ENCODE results near the gene RARG.

RARG gene

DNA sequence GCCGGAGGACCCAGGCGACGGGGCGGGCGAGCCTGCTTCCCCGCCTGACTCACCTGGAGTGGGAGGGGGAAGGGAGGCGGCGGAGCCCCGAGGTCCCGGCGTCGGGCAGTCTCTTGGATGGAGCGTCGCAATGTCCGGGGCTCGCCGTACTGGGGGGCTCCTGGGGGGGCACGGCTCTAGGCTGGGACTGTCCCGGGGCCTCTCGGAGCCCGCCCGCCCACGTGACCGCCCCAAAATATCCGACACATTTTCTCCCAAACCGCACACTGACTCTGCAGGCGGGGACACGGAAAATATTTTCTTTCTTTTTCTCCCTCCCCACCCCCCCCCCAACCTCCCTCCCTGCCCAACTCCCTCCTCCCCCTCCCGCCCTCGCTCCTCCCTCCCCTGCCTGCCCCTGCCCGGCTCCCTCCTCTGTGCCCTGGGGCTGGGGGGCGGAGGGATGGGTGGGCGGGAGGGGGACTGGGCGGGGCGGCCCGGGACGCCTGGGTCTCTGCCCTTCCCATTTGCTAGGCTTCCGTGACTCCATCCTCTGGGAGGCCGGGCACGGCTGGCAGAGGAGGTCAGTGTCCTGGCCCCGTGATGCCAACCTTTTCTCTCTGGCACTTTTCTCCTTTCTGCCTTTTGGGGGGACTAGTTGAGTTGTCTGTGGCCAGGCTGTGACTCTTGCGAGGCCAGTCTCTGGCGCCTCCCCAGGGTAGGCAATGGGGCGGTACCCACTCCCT is at the start of gene RARG:
RARG (minus strand) TSS at position 289 of the 725 bp plus-strand sequence. CDS start 4,664 bp downstream, outside the sequence.
- peak; percentile 49 to 60 for DNase-seq (ENCODE audit: low read depth in 2 of 2)

DNA sequence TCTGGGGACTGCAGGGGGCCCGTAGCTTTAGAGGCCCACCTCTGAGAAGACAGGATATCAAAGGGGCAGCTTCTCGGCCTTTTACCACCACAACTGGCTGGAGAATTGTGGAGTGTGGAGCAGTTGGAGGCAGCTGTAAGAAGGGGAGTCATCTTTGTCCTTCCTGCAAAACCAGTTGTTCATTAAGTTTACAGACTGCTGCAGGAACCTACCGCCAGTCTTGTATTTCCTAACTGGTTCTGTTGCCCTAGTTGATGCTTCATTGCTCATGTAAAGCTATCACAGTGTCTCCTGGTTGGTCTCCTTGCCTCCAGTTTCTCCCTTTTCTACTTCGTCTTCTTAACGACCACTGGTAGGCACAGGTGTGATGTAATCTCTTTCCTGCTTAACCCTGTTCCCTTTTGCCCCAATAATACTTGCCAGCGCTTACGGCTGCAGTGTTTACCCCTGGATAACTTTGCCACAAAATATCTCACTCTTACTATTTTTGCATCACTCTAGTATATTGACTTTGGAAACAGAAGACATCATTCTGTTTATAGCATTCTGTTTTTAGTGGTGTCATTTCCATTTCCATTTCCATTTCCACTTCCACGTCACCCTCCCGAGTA is 48.0 kb upstream of the RARG start:
- DNase-seq (ENCODE audit: low read depth in 2 of 2): no peak

DNA sequence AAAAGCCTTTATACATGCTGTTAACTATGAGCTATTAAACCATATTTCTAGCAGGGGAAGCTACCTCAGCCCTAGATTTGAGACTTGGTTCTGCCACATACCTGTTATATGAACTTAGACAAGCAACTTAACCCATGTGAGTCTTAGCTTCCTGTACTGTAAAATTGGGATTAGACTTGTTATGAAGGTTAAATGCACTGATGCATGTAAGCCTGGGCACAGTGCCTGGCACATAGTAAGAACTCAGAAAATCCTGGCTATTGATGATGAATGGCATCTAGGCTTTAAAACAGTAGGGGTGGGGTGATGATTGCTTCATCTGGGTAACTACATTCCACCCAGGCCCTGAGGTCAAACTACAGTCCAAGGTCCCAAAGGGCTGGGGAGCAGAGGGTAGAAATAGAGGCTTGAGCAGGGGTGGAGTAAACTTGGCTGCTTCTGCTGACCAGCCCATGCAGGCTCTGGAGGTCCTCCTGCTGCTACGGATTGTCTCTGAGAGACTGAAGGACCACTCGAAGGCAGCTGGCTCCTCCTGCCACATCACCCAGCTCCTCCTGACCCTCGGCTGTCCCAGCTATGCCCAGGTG is 47.4 kb upstream of the RARG start:
- DNase-seq (ENCODE audit: low read depth in 2 of 2): no peak

- no peak for DNase-seq (ENCODE audit: low read depth in 2 of 2)
These were observed 46.0 kb upstream of the RARG start for GRCh38 chr12:53277981-53278380.

DNA sequence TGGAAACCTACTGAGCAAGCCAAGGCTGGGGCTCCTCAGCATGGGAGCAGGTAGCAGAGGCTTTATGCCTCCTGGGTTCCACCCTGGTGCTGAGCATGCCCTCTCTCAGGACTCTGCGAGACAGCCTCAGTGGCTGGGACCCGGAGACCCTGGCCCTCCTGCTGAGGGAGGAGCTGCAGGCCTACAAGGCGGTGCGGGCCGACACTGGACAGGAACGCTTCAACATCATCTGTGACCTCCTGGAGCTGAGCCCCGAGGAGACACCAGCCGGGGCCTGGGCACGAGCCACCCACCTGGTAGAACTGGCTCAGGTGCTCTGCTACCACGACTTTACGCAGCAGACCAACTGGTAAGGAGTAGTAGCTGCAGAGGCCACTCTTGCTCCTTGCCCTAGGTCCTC is 44.5 kb upstream of the RARG start:
- no peak for DNase-seq (ENCODE audit: low read depth in 2 of 2)

DNA sequence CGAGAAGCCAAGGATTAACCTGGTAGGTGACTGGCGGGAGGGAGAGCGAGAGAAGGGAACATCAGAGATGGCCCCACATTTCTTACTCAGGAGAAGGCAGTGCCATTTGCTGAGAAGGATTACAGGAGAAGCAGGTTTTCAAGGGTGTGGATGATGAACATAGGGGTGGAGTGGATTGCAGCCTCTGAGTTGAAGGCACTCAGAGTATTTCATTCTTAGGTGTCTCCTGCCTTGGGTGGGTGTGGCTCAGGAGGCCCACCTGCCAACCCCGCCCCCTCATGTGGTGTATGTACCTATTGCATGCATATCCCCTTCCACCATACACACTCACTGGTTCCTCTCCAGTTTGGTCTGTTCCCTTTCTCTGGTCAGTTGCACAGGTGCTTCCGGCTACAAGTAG is 42.4 kb upstream of the RARG start:
- DNase-seq (ENCODE audit: low read depth in 2 of 2): no peak

- DNase-seq (ENCODE audit: low read depth in 2 of 2): no peak
These were observed 36.9 kb upstream of the RARG start for GRCh38 chr12:53268630-53269562.

DNA sequence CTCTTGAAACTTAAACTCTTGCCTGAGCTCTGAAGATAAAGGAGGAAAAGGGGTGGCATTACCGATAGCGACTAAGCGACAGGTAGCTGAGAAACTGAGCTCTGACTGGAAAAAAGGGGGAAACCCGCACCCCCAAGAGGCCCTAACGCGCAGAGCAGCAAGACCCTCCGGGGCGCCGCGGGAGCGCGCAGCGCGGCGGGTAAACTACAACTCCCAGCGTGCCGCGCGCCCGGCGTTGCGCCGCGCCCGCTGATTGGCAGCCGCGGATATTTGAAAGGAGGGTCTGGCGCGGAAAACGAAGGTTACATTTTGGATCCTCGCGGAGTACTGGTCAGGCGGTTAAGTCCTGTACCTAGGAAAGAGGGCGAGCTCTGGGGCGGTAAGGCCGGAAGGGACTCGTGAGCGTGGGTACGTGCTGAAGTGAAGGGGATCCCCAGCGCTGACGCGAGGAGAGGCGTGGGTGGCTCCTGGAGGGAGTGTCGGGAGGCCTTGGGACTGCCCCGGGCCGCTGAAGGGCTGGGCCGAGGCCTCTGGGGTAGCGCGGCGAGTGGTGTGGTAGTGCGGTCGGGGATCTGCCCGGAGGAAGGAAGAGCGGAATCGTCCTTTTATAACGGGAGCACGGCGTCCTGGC is 36.1 kb upstream of the RARG start, which contains the start of gene ESPL1:
ESPL1 (plus strand) TSS at position 301 of the 631 bp plus-strand sequence. CDS start 468 bp downstream, outside the sequence.
- DNase-seq (ENCODE audit: low read depth in 2 of 2): peak; percentile 85 to 86

GRCh38 chr12:53267306-53267998 is 35.4 kb upstream of the RARG start:
- DNase-seq (ENCODE audit: low read depth in 2 of 2): peak; percentile 25 to 27

DNA sequence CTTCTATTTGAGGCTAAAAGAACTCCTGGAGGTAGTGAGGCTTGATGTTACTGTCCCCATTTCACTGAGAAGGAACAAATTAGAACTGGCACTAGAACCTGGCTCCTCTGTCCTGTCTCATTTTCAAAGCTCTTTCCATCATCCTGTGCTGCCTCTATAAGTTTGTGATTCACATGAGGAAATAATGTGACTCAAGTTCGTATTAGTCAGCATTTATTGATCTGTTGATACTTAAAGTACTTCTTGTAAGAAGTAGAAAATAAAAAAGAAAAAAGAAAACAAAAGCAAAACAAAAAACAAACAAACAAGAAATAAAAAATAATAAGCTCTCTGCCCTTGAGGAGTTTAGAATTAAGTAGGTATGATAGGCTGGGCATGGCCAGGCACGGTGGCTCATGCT is 33.8 kb upstream of the RARG start:
- DNase-seq (ENCODE audit: low read depth in 2 of 2): no peak

DNA sequence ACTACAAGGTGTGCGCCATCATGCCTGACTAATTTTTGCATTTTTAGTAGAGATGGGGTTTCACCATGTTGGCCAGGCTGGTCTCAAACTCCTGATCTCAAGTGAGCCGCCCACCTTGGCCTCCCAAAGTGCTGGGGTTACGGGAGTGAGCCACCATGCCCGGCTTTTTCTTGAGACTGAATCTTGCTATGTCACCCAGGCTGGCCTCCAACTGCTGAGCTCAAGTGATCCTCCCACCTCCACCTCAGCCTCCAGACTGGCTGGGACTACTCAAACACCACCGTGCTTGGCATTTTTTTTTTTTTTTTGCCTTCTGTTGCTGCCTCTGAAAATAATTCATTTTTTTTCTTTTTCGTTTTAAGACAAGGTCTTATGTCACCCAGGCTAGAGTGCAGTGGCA is 27.9 kb upstream of the RARG start:
- DNase-seq (ENCODE audit: low read depth in 2 of 2): no peak

DNA sequence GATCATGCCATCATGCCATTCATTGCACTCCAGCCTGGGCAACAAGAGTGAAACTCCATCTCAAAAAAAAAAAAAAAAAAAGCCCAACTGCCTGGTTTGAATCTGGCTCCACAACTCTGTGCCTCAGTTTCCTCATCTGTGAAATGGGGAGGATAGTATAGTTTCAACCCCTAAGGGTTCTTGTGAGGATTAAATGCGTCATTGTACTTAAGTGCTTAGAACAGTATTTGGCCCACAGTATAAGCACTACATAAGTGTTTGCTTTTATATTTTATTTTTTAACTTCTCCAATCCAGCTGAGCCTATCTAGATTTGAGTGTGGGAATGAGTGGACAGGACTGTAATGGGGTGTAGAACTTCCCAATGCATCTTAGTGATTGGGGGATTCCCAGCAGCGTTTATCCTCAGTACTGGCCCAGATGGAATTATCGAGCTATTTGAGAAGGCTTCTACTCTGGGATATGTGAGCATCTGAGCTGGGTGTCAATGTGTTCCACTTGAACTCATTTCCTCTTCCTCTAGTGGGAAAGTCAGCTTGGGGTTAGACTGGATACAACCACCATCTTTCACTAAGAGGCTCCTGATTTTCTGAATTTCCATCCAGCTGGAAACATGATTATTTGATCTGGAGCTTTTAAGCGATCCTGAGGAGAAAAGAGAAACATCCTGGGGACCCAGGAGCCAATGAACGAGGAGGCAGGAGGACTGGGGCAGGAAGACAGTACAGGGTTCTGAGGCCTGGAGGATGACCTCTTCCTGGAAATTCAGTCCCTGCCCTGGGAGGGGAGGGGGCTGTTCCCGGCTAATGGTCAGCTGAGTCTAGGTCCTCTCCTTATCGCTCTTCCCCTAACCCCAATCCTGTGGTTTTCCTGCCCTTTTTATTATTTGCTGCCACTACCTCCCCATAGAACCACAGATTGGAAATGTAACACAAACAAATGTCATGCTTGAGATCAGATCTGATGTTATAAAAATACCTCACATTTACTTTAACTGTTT is 26.8 kb upstream of the RARG start:
- DNase-seq (ENCODE audit: low read depth in 2 of 2): no peak

GRCh38 chr12:53255996-53256395 is 24.0 kb upstream of the RARG start:
- DNase-seq (ENCODE audit: low read depth in 2 of 2): no peak

DNA sequence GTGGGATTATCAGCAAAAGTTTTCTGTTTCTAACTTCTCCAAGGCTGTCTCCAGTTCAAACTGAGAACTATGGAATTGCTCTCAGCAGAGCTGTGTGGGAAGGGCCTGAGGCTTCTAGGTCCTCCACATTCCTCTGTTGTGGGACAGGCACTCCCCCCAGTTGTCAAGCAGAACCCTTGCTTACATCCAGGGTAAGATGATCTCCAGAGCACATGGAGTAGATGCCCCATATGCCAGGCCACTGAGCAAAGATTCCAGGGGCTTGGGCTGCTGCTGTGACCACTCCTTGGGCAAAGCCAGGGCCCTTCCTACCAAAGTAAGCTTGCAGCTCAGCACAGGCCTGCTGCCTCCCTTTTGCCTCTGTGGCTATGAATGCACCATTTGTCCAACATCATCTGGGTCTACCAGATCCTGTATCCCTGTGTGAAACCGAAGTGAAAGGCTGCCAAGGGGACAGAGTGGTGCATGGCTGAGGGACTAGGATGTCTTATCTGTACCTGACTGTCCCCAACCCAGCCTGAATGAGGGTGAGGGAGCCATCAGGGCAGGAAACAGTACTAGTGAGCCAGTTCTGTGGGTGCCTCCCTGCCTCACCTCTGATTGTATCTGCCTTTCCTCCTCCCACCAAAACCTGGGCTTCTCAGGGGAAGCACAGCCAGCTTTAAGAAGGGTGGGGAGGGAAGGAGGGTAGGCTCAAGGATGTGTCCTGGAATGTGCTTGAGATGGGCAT is 23.0 kb upstream of the RARG start:
- no peak for DNase-seq (ENCODE audit: low read depth in 2 of 2)

- DNase-seq (ENCODE audit: low read depth in 2 of 2): no peak
These were observed 21.3 kb upstream of the RARG start for GRCh38 chr12:53253298-53253697.

- DNase-seq (ENCODE audit: low read depth in 2 of 2): no peak
These were observed 20.4 kb upstream of the RARG start for GRCh38 chr12:53252349-53252916.

DNA sequence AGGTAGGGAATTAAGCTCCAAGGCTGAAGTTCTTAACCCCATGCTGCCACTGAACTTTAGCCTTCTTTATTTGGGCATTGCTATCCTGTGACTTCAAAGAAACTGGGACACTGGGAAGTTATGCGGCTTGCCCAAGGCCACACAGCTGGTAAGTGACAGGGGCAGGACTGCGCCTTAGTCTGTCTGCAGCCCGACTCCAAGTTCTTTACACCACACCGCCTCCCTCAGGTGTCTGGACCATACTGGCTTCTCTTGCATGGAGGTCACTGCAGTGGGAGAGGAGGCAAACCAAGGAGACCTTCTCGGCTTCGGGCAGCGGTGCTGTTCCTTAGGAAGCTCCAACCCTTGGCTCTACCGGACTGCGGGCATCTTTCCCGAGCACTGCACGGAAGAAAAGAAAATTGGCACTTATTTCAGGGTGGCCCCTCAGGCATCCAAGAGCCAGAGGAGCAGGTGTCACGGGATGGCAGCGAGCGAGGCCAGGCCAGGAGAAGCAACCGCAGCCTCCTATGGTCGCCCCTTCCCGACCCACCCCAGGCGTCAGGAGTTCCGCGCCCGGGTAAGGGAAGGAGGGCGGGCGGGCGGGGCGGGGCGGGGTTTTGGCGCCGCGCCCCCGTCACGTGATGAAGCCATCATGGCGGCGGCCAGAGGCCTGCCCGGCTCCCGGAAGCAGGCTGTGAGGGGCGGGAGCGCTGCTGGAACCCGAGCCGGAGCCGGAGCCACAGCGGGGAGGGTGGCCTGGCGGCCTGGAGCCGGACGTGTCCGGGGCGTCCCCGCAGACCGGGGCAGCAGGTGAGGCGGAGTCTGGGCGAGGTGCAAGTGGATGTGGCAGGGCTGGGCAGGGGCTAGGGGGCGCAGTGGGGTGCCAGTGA is 19.7 kb upstream of the RARG start:
- peak; percentile 58 for DNase-seq (ENCODE audit: low read depth in 2 of 2)

DNA sequence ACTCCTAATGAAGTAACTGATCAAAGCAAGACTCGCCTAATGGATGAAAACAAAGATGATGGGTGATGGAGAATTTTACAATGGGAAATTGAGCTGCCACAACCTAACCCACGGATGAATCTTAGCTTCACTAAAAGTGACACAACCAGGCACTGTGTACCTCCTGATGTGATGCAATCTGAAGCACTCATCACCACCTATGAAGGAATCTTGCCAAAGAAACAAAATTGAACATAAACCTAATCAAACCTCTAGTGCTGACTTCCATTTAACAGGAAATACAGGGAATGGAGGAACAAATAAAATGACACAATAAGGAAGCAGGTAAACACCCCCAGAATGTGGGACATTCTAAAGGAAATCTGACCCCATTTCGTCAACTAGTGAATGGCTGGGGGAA is 13.3 kb upstream of the RARG start:
- no peak for DNase-seq (ENCODE audit: low read depth in 2 of 2)

Measured in stimulated activated CD8-positive, alpha-beta memory T cell treated with anti-CD3 and anti-CD28 coated beads, Interleukin-15, amount 100 ng/mL, for 48 hours (primary cell).